NCI-H1417 treated with DMSO at 0.1 percent for 48 hours (cell line): ENCODE results near the gene MZT2B.
"Not testable (repeated sequence)": the region's sequence is repeated elsewhere in the genome, so short reads cannot be mapped to it uniquely, and the experiment has no call there.

Experiments used
- DNase-seq: peaks from one replicate; lab custom pipeline; 2025; lab: John Stamatoyannopoulos, UW

Gene MZT2B, protein sequence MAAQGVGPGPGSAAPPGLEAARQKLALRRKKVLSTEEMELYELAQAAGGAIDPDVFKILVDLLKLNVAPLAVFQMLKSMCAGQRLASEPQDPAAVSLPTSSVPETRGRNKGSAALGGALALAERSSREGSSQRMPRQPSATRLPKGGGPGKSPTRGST

DNA sequence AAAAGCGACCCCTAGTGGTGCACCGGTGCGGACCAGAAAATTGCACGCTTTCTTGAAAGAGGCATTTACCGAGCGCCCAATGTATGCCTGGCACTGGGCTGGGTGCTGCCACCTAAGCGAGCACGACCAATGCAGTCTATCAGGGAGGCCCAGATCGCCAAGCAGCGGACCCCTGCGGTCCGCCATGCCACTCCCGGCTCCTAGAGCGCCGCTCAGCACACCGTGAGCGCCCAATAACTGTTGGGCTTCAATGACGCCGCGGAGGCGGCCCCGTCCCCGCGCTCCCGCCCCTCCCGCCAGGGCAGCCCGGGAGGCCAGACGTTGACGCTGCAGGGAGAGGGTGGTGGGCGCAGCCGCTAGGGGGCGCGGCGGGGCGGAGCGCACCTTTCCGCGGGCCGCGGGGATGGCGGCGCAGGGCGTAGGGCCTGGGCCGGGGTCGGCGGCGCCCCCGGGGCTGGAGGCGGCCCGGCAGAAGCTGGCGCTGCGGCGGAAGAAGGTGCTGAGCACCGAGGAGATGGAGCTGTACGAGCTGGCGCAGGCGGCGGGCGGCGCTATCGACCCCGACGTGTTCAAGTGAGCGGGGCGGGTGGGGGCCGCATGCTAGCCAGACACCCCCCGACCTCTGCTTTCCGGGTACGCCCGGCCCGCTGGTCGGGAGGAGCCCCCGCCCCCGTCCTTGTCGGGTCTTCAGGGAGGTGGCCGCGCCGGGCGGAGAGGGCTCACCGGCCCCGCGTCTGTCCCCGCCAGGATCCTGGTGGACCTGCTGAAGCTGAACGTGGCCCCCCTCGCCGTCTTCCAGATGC lies at the start of gene MZT2B:
MZT2B (plus strand) TSS at position 383 of the 803 bp plus-strand sequence; CDS start at position 404, 21 bp downstream.
- DNase-seq, result peak; percentile 35

- no peak for DNase-seq
These were observed 46.1 kb upstream of the MZT2B start for GRCh38 chr2:130135692-130136541.

DNA sequence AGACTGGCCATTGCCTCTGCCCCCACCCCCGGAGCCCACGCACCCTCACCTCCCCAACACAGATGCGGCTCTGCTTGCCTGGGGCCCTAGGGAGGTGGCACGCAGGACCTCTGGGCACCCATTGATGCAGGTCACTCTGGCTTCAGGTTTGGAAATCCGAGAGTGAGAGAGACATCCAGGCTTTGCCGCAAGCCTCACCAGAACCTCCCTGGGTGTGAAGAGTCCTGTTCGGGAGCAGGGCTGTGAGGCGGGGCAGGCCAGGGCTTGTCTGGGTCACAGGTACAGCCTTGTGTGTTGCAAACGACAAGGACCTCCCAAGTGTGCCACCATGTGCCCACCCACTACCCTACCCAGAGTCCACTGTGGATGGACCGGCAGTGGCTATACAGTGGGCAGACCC lies 45.5 kb upstream of the MZT2B start:
- not testable (repeated sequence) for DNase-seq

DNA sequence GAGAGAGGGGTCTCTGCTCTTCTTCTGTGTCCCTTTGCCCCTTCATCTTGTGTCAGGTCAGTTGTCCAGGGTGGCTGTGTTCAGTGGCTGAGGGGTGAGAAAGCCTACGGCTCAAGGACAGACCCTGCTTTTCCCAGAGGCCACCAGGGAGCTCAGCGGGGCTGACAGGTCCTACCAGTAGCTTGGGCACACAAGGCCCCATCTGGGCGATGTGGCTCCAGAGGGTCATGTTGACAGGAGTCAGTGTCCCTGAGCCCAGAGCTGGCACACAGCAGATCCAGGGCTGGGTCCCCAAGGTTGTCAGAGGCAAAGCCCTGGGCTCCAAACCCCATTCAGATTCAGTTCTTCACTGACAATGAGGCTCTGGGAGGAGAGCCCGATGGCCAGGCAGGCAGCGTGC lies 44.9 kb upstream of the MZT2B start:
- not testable (repeated sequence) for DNase-seq

GRCh38 chr2:130138326-130138725 lies 43.7 kb upstream of the MZT2B start:
- DNase-seq, result not testable (repeated sequence)

DNA sequence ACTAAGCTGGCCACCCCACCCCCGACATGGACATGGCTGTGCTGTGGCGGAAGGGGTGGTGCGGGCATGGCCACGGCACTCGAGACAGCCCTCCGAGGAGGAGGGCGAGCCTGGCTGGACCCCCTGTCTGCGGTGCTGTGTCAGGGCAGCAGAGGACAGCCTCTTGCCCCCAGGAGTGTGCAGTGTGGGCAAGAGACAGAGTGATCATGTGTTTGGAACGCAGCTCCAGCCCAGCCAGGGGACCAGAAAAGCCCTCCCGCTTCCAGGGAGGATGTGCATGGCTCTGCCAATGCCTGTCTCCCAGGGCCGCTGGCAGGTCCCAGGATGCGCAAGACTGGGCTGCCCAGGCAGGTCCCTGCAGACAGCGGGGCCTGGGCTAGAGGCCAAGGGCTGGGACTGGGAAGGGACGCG lies 43.2 kb upstream of the MZT2B start:
- not testable (repeated sequence) for DNase-seq

- DNase-seq, result not testable (repeated sequence)
These were observed 42.5 kb upstream of the MZT2B start for GRCh38 chr2:130139331-130140280.

- DNase-seq, result not testable (repeated sequence)
These were observed 41.5 kb upstream of the MZT2B start for GRCh38 chr2:130140516-130140915.

- DNase-seq, result not testable (repeated sequence)
These were observed 41.1 kb upstream of the MZT2B start for GRCh38 chr2:130141002-130141401.

DNA sequence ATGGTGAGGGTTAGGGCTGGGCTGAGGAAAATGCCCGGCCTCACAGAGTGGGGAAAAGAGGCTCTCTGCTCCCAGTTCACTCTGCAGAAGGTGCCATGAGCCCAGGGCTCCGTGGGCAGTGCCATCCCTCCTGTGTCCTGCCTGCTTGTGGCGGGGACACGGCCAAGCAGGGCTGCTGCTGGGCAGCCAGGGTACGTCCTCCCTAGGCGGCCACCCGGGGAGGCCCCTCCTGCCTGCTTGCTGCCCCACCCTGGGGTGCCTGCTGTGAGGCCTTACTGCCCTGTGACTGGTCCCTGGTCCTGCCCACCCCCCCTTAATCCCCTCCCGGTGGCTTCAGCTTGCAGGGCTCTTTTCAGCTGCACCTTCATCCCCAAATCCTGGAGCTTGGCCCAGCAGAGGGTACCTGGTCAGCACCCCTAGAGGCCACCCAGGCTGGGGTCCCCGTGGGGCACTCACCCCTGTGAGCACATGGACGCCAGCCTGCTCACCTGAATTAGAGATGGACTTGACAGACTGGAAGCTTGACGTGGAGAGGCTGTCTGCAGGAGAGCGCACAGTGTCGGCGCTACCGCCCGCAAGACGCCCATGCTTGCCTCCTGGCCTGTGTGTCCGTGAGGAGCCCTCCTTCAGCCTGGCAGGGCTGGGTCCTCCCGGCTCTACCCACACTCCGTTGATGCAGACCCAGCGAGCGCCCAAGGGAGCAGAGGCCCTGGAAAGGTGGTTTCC lies 40.3 kb upstream of the MZT2B start:
- DNase-seq, result not testable (repeated sequence)

DNA sequence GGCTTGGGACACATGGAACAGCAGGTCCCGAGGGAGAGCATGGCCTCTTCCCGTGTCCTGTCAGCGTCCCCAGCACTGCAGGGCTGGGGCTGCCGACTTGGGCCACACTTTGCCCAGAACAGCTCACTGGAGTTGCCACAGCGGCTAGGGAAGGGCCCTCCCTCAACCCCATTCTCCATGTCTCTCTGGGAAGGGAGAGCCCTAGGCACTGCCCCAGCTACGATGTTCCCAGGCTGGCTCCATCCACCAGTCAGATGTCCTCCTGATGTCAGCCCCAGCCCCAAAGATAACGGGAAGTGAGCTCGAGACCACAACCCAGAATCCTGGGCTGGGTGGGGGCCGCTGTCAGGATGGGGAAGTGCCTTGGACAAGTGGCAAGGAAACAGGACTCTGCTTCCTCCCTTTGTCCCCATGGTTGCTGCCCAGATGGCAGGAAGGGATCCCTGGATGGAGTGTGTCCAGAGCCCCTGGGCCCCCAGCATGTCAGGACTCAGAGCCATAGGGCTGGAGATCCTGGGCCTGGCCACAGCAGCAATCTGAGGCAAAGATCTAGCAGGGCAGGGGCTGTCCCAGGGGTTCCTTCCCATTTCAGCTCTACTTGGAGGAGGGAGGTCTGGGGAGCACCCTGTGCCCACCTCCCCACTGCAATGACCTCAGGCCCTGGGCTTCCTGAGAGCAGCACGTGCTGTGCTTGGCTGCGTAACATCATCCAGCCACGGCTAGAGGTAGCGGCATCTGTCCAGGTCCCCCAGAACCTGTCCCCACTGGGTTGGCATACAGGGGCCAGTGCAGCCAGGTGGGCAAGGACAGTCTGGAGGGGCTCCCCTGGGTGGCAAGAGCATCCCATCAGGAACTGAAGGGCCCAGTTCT lies 39.4 kb upstream of the MZT2B start:
- DNase-seq, result not testable (repeated sequence)

DNA sequence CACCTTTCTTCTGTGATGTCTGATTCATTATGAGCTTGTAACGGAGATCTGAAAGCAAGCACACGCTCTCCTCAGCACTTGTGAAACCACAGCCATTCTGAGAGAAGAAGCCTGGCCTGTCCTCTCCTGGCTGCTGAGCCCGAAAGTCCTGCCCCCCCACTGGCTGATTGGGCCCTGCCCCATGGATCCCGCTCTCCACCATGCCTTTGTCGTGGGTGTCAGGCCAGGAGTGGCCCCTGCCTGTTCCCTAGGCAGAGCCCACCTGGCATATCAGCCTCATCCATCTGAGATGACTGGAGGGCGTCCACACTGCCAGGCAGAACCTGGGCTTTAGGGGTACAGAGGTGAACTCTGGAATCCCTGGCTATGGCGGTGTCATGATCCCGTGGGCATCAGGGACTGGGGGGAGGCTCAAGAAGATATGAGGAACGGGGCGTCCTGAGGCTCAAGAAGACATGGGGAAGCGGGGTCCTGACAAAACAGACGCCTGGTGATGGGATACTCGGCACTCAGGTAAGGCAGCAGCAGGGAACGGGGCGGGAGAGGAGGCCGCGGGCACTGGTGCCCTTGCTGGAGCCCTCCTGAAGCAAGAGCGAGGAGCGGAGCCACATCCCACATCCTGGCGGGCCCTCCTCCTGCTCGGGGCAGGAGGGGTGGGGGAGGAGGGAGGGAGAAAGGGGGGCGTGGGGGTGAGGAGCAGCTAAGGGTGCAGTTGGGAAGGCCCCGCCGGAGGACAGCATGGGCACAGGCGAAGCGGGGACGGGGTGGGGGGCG lies 38.6 kb upstream of the MZT2B start:
- not testable (repeated sequence) for DNase-seq

DNA sequence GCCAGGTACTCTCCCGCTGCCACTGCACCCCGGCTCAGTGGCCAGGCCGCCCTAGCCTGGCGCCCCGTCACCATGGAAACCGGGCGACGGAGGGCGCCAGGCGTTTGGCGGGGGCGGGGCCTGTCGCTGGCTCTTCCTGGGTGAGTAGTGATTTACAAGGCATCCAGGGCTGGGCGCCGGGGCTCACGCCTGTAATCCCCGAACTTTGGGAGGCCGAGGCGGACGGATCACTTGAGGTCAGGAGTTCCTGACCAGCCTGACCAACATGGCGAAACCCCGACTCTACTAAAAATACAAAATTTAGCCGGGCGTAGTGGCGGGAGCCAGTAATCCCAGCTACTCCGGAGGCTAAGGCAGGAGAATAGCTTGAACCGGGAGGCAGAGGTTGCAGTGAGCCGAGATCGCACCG lies 37.1 kb upstream of the MZT2B start, which contains the start of gene CCDC74B:
CCDC74B (minus strand) TSS at position 107 of the 409 bp plus-strand sequence. CDS start 116 bp downstream, outside the sequence.
- not testable (repeated sequence) for DNase-seq

- DNase-seq, result not testable (repeated sequence)
These were observed 33.5 kb upstream of the MZT2B start for GRCh38 chr2:130148515-130148914.

GRCh38 chr2:130150181-130151144 lies 31.6 kb upstream of the MZT2B start:
- no peak for DNase-seq

GRCh38 chr2:130151145-130151512 lies 30.9 kb upstream of the MZT2B start:
- not testable (repeated sequence) for DNase-seq

DNA sequence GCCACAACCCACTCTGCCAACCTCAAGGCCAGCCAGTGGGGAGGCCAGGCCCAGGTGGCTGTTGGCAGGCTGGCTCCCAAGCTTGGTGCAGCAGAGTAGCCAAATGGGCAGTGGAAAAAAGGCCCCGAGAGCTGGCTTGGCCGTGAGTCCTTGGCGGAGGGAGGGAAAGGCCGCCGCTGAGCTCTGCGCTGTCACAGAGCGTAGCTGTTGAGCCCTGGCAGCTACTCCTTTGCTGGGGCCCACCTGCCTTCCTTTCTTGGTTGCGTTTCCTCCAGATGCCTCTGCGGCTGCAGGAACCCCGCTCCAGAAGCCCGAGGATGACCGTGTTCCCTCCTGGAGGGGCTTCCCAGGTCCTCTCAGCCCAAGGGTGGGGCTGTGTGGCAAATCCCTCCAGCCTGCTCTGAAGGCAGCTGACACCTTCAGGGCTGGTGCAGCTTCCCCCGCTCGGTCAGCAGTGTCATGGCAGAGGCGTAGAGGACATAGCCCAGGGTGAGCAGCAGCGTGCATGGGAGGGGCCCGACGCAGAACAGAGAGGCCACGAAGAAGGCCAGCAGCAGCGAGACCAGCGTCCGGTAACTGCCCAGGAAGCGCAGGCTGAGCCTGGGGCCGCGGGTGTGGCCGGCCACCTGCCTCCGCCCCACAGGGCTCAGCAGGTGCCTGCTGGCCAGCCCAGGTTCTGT lies 29.8 kb upstream of the MZT2B start:
- DNase-seq, result not testable (repeated sequence)
